ENCODE results near the gene CPOX. TPM values are rescaled to one million over a fixed set of nuclear protein-coding genes. Genes with fewer than 3 reads are reported as not detected.

Gene CPOX
- total RNA-seq, 2 experiments from 2014 or later, result 7.0 to 10.5 TPM

- no peaks in the 10 kb centered on the region for H3K9me3 Mint-ChIP-seq
- ATAC-seq (ENCODE audit: poor library complexity) (no peak), DNase-seq (no peak)
- H3K36me3 Mint-ChIP-seq (ENCODE audit: low read depth), result no peaks in the 10 kb centered on the region
- POLR2A ChIA-PET, result no interaction called here
- H3K36me3 ChIP-seq (ENCODE audit: insufficient read depth, low read length), result no peaks in the 10 kb centered on the region
- no peak overlapping the region for H3K27ac Mint-ChIP-seq
- no peak overlapping the region for H3K27ac ChIP-seq (ENCODE audit: low read depth in 1 of 2, low read length in 2 of 2)
- intact Hi-C loops (cut with DNase I, micrococcal nuclease), result no loop called here
- no peak overlapping the region for H3K4me3 ChIP-seq (ENCODE audit: low read length)
- H3K9me3 ChIP-seq (ENCODE audit: control insufficient read depth in 1 of 2, insufficient read depth in 1 of 2, low read length in 2 of 2), result no peaks in the 10 kb centered on the region
- H3K27me3 Mint-ChIP-seq, result no peaks in the 10 kb centered on the region
- H3K4me1 ChIP-seq (ENCODE audit: insufficient read depth, low read length), result no peaks in the 10 kb centered on the region
- H3K4me1 Mint-ChIP-seq (ENCODE audit: low read depth), result no peaks in the 10 kb centered on the region
- TF ChIP-seq CTCF (IDR thresholded peaks at IDR 0.05), result no peak
- H3K4me3 Mint-ChIP-seq, result no peak overlapping the region
- CTCF ChIA-PET, result no interaction called here
- no peaks in the 10 kb centered on the region for H3K27me3 ChIP-seq (ENCODE audit: control insufficient read depth in 1 of 2, insufficient read depth in 2 of 2, low read length in 2 of 2)
Observed at GRCh38 chr3:98623572-98624280, 30.3 kb upstream of the CPOX start.

GRCh38 chr3:98617841-98618240 lies 24.4 kb upstream of the CPOX start:
- Mint-ChIP-seq H3K36me3 (ENCODE audit: low read depth) (no peaks in the 10 kb centered on the region), H3K4me1 (ENCODE audit: low read depth) (no peaks in the 10 kb centered on the region), H3K27me3 (no peaks in the 10 kb centered on the region), H3K4me3 (no peak overlapping the region), H3K9me3 (no peaks in the 10 kb centered on the region), H3K27ac (no peak overlapping the region)
- Histone ChIP-seq H3K36me3 (ENCODE audit: insufficient read depth, low read length) (no peaks in the 10 kb centered on the region), H3K4me1 (ENCODE audit: insufficient read depth, low read length) (no peaks in the 10 kb centered on the region), H3K27ac (ENCODE audit: low read depth in 1 of 2, low read length in 2 of 2) (no peak overlapping the region), H3K9me3 (ENCODE audit: control insufficient read depth in 1 of 2, insufficient read depth in 1 of 2, low read length in 2 of 2) (no peaks in the 10 kb centered on the region), H3K4me3 (ENCODE audit: low read length) (no peak overlapping the region), H3K27me3 (ENCODE audit: control insufficient read depth in 1 of 2, insufficient read depth in 2 of 2, low read length in 2 of 2) (no peaks in the 10 kb centered on the region)
- intact Hi-C loops (cut with DNase I, micrococcal nuclease), result no loop called here
- TF ChIP-seq CTCF (IDR thresholded peaks at IDR 0.05), result no peak
- ATAC-seq (ENCODE audit: poor library complexity) (no peak), DNase-seq (no peak)
- ChIA-PET CTCF (no interaction called here), POLR2A (no interaction called here)

- H3K4me1 ChIP-seq (ENCODE audit: insufficient read depth, low read length), result no peaks in the 10 kb centered on the region
- no peak for TF ChIP-seq CTCF (IDR thresholded peaks at IDR 0.05)
- intact Hi-C loops (cut with DNase I, micrococcal nuclease), result no loop called here
- peaks cover 0 to 3% of the 10 kb centered on the region in 2 experiments for H3K9me3 ChIP-seq (ENCODE audit: control insufficient read depth in 1 of 2, insufficient read depth in 1 of 2, low read length in 2 of 2)
- ChIA-PET POLR2A (no interaction called here), CTCF (no interaction called here)
- no peaks in the 10 kb centered on the region for H3K9me3 Mint-ChIP-seq
- H3K27me3 Mint-ChIP-seq, result no peaks in the 10 kb centered on the region
- no peak overlapping the region for H3K4me3 Mint-ChIP-seq
- no peaks in the 10 kb centered on the region for H3K36me3 ChIP-seq (ENCODE audit: insufficient read depth, low read length)
- ATAC-seq (ENCODE audit: poor library complexity) (no peak), DNase-seq (no peak)
- H3K27me3 ChIP-seq (ENCODE audit: control insufficient read depth in 1 of 2, insufficient read depth in 2 of 2, low read length in 2 of 2), result no peaks in the 10 kb centered on the region
- H3K27ac Mint-ChIP-seq, result no peak overlapping the region
- no peaks in the 10 kb centered on the region for H3K4me1 Mint-ChIP-seq (ENCODE audit: low read depth)
- no peak overlapping the region for H3K27ac ChIP-seq (ENCODE audit: low read depth in 1 of 2, low read length in 2 of 2)
- no peak overlapping the region for H3K4me3 ChIP-seq (ENCODE audit: low read length)
- H3K36me3 Mint-ChIP-seq (ENCODE audit: low read depth), result no peaks in the 10 kb centered on the region
Observed at GRCh38 chr3:98613616-98614015, 20.2 kb upstream of the CPOX start.

Measured in CD4-positive, alpha-beta T cell (primary cell).